GM12874 (cell line): ENCODE data around the gene TNFRSF12A.

Experiments used
- TF ChIP-seq, protein P1 (sequence below): IDR thresholded peaks from 2 replicates; pipeline ENCODE4 v1.5.1; 2011; ENCODE audit warnings: low read depth, mild to moderate bottlenecking, control low read depth, low read length, moderate library complexity; ENCODE audit not compliant: insufficient read depth

TNFRSF12A gene

DNA sequence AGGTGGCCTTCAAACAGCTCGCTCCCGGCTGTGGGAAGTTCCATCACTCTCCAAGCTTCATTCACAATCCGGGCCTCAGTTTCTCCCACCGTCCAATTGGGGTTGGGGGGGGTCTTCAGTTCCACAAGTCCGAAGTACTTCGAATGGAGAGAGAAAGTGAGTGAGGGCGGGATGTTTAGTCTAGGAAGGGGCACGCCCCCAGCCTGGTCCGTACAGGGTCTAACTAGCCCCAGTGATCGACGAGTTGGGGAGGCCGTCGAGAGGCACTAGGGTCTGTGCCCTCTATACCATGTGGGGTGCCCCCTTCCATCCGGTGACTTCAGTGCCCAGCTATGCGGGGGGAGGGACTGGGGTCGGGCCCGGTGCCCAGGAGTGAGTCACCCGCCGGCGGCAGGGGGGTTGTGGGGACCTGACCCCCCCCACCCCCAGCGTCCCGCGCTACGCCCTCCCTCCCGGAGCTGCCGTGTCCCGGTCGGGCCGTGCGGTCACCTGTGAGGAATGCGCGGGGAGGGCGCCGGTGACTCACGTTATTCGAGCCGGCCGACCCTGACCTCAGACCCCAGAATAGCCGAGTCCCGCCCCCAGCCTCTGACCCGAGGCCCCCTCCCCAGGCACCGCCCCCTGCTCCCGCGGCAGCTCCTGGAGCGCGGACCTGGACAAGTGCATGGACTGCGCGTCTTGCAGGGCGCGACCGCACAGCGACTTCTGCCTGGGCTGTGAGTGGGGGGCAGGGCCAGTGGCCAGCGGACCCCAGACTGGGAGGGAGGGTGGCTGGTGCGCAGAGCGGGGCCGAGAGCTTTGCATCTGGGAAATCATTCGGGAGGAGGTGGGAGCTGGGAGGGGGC is 658 bp downstream of the TNFRSF12A start:
- TF ChIP-seq, protein P1, sequence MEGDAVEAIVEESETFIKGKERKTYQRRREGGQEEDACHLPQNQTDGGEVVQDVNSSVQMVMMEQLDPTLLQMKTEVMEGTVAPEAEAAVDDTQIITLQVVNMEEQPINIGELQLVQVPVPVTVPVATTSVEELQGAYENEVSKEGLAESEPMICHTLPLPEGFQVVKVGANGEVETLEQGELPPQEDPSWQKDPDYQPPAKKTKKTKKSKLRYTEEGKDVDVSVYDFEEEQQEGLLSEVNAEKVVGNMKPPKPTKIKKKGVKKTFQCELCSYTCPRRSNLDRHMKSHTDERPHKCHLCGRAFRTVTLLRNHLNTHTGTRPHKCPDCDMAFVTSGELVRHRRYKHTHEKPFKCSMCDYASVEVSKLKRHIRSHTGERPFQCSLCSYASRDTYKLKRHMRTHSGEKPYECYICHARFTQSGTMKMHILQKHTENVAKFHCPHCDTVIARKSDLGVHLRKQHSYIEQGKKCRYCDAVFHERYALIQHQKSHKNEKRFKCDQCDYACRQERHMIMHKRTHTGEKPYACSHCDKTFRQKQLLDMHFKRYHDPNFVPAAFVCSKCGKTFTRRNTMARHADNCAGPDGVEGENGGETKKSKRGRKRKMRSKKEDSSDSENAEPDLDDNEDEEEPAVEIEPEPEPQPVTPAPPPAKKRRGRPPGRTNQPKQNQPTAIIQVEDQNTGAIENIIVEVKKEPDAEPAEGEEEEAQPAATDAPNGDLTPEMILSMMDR, result no peak

DNA sequence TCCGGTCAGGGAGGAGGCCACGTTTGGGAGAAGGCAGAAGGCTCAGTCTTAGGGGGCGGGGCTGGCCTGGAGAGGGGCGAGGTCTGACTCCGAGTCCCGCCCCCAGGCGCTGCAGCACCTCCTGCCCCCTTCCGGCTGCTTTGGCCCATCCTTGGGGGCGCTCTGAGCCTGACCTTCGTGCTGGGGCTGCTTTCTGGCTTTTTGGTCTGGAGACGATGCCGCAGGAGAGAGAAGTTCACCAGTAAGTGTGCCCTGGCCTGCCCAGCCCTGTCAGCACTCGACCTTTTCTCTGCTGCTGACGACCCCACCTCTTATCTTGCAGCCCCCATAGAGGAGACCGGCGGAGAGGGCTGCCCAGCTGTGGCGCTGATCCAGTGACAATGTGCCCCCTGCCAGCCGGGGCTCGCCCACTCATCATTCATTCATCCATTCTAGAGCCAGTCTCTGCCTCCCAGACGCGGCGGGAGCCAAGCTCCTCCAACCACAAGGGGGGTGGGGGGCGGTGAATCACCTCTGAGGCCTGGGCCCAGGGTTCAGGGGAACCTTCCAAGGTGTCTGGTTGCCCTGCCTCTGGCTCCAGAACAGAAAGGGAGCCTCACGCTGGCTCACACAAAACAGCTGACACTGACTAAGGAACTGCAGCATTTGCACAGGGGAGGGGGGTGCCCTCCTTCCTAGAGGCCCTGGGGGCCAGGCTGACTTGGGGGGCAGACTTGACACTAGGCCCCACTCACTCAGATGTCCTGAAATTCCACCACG is 1.5 kb downstream of the TNFRSF12A start:
- TF ChIP-seq, protein P1, result peak; percentile 62

DNA sequence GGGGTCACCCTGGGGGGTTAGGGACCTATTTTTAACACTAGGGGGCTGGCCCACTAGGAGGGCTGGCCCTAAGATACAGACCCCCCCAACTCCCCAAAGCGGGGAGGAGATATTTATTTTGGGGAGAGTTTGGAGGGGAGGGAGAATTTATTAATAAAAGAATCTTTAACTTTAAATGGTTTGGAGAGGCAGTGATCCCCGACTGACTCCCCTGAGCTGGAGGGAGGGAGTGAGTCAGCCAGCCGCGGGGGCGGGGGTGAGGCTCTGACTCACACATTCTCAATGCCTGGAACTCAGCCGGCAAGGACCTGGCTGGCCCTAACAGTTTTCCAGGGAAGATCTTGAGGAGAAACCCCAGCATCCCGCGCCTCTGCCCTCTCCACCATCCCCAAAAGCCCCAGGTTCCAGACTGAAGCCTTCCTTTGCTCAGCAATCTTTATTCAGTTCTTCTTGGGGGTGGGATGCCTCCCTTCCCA is 2.1 kb downstream of the TNFRSF12A start:
- TF ChIP-seq, protein P1, result no peak

DNA sequence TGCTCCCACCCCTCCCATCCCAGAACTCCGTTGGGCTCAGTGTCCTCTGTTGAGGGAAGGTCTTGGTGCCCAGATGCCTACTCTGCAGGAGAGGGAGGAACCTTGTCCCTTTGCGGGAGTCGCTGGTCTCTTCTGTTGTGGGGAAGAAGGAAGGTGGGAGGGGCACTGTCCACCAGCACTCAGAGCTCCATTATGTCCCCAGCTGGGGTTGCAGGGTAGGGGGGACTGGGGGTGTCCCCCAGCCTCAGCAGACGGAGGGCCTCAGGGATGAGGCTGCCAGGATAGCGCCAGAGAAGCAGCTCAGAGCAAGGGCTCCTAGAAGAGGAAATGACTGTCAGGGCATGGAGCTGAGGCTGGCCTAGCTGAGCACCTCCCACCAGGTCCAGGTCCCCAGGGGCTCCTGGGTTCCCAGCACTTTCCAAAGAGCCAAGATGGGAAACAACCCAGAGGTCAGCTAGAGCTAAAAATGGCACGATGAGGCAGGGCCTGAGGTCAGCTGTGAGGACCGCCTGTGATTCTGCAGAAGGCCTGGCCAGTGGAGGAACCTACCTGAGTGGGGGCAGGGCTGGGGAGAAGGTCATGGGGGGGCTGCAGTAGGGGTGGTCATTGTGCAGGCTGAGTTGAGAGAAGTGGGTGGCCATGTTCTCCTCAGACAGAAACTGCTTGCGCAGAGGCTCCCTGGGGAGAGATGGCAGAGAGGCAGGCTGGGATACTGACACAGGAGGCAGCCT is 2.7 kb downstream of the TNFRSF12A start:
- TF ChIP-seq, protein P1, result no peak

DNA sequence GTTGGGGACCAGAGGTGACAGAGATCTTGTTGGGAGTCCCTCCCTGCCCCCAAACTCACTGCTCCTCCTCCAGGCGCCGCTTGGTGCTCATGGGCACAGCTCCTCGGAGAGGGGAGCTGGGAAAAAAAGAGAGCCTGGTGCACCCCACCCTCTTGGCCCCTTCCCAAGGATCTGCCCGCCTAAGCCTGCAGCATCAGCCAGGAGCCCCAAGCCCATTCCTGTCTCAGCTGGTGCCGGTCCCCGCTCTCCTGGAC is 3.2 kb downstream of the TNFRSF12A start:
- TF ChIP-seq, protein P1, result no peak

DNA sequence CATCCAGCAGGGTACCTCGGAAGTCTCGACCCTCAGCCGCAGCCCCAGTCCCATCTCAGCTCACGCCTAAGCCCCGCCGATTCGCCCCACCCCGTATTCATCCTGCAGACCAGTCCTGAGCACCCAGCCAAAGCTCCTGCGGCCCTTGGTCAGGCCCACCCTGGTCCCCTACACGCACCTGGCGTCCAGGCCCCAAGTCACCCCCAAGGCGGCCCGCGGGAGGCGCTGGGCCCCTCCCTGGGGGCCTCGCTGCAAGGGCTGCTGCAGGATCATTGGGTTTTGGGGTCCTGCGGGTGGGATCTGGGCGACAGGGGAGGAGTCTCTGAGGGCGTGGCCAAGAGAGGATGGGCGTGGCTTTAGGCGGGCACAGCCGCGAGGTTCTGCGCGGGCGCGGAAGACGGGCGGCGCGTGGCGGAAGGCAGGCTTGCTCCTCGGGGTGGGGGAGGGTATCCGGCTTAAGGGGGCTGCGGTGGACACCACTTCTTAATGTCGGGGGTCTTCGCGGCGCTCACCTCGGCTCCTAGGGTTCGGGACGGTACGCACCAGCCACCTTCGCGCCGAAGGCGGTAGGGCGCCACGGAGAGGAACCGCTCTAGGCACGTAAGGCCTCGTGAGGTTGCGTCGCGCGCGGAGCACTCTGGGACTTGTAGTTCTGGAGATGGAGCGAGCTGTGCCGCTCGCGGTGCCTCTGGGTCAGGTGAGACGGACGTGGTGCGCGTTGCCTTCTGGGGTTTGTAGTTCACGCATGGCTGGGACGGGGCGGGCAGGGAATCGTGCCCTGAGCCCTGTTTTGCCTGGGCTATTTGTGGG is 3.7 kb downstream of the TNFRSF12A start, which contains the start of the genes HCFC1R1 and THOC6:
Gene HCFC1R1 (minus strand): TSS at position 274 of the 810 bp plus-strand sequence. CDS start 1 bp downstream, at position 273.
Gene THOC6 (plus strand): TSS at position 367 of the 810 bp plus-strand sequence. CDS start 292 bp downstream, at position 659.
- TF ChIP-seq, protein P1, result no peak
